ENCODE data around the gene SIRT4.
"Not testable (repeated sequence)": the region's sequence is repeated elsewhere in the genome, so short reads cannot be mapped to it uniquely, and the experiment has no call there.

SIRT4 gene, protein sequence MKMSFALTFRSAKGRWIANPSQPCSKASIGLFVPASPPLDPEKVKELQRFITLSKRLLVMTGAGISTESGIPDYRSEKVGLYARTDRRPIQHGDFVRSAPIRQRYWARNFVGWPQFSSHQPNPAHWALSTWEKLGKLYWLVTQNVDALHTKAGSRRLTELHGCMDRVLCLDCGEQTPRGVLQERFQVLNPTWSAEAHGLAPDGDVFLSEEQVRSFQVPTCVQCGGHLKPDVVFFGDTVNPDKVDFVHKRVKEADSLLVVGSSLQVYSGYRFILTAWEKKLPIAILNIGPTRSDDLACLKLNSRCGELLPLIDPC

DNA sequence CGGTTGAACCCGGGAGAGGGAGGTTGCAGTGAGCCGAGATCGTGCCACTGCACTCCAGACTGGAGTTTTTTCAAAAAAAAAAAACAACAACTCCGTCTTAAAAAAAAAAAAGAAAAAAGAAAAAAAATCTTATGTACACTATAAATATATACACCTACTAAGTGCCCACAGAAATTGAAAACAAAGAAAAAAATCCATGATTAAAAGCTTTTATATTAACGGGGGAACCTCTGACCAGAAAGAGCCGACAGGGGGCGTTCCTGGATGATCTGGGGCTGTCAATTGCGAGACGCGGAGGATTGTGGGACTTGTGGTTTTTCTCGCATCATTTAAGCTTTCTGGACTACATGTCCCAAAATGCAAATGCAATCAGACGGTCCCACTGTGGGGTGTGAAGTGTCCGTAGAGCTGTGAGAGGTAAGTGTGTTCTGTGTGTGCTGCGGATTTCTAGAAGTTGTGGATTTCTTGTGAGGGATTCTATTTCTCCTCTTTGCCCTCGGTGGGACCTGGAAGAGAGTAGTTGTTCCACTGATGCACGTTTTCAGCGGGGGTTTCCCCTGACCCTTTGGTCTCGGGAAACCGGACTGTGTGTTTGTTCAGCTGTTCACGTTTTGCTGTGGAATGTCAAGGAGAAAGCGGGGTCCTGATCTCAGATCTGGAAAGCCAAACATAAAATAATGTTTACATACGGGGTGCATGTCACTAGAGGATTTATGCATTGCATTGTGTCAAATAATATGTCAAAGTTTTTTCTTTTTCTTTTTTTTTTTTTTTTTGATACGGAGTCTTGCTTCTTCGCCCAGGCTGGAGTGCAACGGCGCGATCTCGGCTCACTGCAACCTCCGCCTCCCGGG lies at the start of gene SIRT4:
Gene SIRT4 (plus strand): TSS at position 360 of the 854 bp plus-strand sequence. CDS start 1,241 bp downstream, outside the sequence.
- peak within 1 kb of the TSS; percentile 90 for H3K4me3 ChIP-seq (ENCODE audit: low read depth, low read length)
- peak; percentile 95 for DNase-seq (ENCODE audit: low read depth)
- TF ChIP-seq CTCF (IDR thresholded peaks at IDR 0.05; ENCODE audit: insufficient read depth, low read depth, low read length, missing control alignments): peak; percentile 72

DNA sequence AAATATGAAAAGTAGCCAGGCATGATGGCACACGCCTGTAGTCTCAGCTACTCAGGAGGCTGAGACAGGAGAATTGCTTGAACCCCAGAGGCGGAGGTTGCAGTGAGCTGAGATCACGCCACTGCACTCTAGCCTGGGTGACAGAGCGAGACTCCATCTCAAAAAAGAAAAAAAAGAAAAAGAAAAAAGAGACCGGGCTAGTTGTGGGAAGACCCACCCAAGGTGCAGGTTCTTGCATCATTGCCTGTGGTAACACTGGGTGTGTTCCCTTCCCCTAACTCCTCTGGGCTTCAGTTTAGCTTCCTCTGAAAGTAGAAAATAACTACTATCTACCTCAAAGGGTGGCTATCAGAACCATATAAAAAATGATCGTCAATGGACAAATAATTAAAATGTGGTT lies 48.8 kb upstream of the SIRT4 start:
- H3K4me3 ChIP-seq (ENCODE audit: low read depth, low read length): not testable (repeated sequence)
- DNase-seq (ENCODE audit: low read depth): peak; percentile 62

DNA sequence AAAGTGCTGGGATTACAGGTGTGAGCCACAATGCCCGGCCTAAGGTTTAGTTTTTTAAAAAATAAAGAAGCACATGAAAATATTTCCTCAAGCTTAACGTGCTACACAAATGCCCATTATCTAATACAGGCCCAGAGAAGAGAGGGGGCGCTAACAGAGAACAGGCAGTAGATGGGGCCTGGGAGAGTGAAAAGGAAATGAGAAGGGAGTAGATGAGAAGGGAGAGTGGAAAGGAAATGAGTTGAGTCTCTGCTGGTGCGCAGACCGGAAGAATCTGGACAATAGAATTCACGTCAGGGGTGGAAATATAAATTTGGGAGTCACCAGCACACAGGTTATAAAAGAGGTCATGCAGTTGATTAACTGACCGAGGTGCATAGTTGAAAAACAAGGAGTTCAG lies 47.3 kb upstream of the SIRT4 start:
- no peak overlapping the region for H3K4me3 ChIP-seq (ENCODE audit: low read depth, low read length)
- TF ChIP-seq CTCF (IDR thresholded peaks at IDR 0.05; ENCODE audit: insufficient read depth, low read depth, low read length, missing control alignments): no peak
- no peak for DNase-seq (ENCODE audit: low read depth)

- no peak overlapping the region for H3K4me3 ChIP-seq (ENCODE audit: low read depth, low read length)
- TF ChIP-seq CTCF (IDR thresholded peaks at IDR 0.05; ENCODE audit: insufficient read depth, low read depth, low read length, missing control alignments): no peak
- DNase-seq (ENCODE audit: low read depth): no peak
Observed at GRCh38 chr12:120257041-120257821, 44.9 kb upstream of the SIRT4 start.

DNA sequence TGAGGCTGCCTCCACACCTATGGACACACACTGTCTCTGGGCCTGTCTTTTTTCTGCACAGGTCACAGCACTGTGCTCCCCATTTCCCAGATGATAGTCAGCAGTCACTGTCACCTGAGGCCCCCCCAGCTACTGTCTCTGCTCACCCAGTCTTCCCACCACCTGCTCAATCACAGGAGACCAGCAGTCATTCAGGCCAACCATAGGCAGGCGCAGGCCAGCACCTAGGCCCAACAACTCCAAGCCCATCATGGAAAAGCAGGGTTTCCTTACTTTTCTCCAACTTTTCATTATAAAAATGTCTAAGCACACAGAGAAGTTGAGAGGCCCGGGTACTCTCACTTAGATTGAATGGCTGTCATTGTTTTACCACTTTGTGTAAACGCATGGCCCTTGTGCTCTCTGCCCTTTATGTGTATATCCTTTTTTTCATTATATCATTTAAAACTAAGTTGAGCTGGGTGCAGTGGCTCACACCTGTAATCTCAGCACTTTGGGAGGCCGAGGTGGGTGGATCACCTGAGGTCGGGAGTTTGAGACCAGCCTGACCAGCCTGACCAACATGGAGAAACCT lies 43.7 kb upstream of the SIRT4 start:
- H3K4me3 ChIP-seq (ENCODE audit: low read depth, low read length): no peak overlapping the region
- no peak for DNase-seq (ENCODE audit: low read depth)
- no peak for TF ChIP-seq CTCF (IDR thresholded peaks at IDR 0.05; ENCODE audit: insufficient read depth, low read depth, low read length, missing control alignments)

DNA sequence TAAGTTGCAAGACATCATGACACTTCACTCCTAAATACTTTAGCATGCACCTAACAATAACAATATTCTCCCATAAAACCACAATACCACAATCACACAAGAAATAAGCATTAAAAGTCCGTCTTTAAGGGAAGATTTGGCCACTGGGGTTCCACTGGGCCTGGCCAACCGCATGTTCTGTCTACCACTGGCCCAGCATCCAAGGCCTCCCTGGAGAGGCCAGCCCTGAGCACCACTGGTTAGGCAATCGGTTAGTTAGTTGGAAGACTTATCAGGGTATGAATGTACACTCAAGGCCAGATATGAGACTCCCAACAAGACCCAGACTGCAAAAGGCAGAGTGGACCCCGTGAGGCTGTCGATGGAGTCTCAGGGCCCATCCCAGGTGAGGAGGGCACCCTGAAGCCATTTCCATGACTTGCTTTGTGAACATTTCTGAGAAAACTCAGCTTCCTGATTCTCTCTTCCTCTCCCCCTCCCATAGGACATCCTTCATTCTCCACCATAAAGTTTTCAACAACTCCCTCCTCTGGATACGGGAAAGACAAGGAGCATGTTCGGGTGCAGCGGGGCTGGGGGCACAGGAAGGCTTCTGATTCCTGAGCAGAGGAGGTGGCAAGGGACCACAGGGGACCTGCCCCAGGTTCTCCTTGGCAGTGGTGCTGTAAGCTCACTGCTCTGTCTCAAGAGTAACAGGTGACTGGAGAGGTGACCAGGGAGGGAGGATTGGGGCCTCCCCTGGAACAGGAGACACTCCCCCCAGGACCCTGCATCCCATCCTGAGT lies 42.5 kb upstream of the SIRT4 start:
- no peak for DNase-seq (ENCODE audit: low read depth)
- no peak overlapping the region for H3K4me3 ChIP-seq (ENCODE audit: low read depth, low read length)
- TF ChIP-seq CTCF (IDR thresholded peaks at IDR 0.05; ENCODE audit: insufficient read depth, low read depth, low read length, missing control alignments): no peak
